HepG2 (cell line): ENCODE results near the gene ZNF425. TPM values are rescaled to one million over a fixed set of nuclear protein-coding genes. Genes with fewer than 3 reads are reported as not detected.
A peak's percentile ranks its signal among the peaks of the same experiment; 100 is the strongest.

Experiments used
- AGO1 ChIP-seq: fragments of 200-400 bp; formaldehyde crosslinking; IDR thresholded peaks from 2 replicates; pipeline ENCODE4 v1.6.1; 2017; ENCODE audit warnings: mild to moderate bottlenecking, low read depth, low read length, moderate library complexity; ENCODE audit not compliant: poor library complexity, severe bottlenecking
- ARID5B ChIP-seq: IDR thresholded peaks from 2 replicates; pipeline ENCODE4 v1.4.0; 2020; ENCODE audit warnings: mild to moderate bottlenecking, missing genetic modification reagents
- HES4 ChIP-seq: sonication (generic); formaldehyde crosslinking; IDR thresholded peaks from 2 replicates; pipeline ENCODE4 v1.9.0; 2021; ENCODE audit warnings: mild to moderate bottlenecking, missing genetic modification reagents, borderline replicate concordance
- HNF1A ChIP-seq, 2 experiments: sonication (generic) in 1 of 2; formaldehyde crosslinking in 1 of 2; IDR thresholded peaks; 2 replicates each; pipeline versions ENCODE4 v1.4.0 to v1.6.1; 2016 to 2020; ENCODE audit warnings: borderline replicate concordance in 1 of 2, low read depth in 1 of 2, mild to moderate bottlenecking in 1 of 2, missing genetic modification reagents in 1 of 2
- KMT2B ChIP-seq: IDR thresholded peaks from 2 replicates; pipeline ENCODE4 v1.6.1; 2016; ENCODE audit warnings: missing genetic modification reagents, missing compliant biosample characterization
- PHF20 ChIP-seq: sonication (generic); formaldehyde crosslinking; IDR thresholded peaks from 2 replicates; pipeline ENCODE4 v1.5.0; 2020; ENCODE audit warnings: mild to moderate bottlenecking, missing genetic modification reagents
- RBFOX2 ChIP-seq: fragments of 200-400 bp; formaldehyde crosslinking; IDR thresholded peaks from 2 replicates; pipeline ENCODE4 v1.6.1; 2017; ENCODE audit warnings: low read depth, mild to moderate bottlenecking, low read length
- SETDB1 ChIP-seq: sonication (generic); formaldehyde crosslinking; IDR thresholded peaks from 2 replicates; pipeline ENCODE4 v1.5.1; 2020; ENCODE audit warnings: missing genetic modification reagents, mild to moderate bottlenecking, borderline replicate concordance
- SIX1 ChIP-seq: sonication (generic); formaldehyde crosslinking; IDR thresholded peaks from 2 replicates; pipeline ENCODE4 v1.4.0; 2020; ENCODE audit warnings: missing genetic modification reagents, borderline replicate concordance
- SMAD1 ChIP-seq: sonication (generic); formaldehyde crosslinking; IDR thresholded peaks from 2 replicates; pipeline ENCODE4 v1.4.0; 2020; ENCODE audit warnings: missing genetic modification reagents, low read depth, mild to moderate bottlenecking, borderline replicate concordance
- YEATS2 ChIP-seq: sonication (generic); formaldehyde crosslinking; IDR thresholded peaks from 2 replicates; pipeline ENCODE4 v1.4.0; 2020; ENCODE audit warnings: missing genetic modification reagents, borderline replicate concordance
- ZBTB1 ChIP-seq: sonication (generic); formaldehyde crosslinking; IDR thresholded peaks from 2 replicates; pipeline ENCODE4 v1.4.0; 2020; ENCODE audit warnings: missing genetic modification reagents, borderline replicate concordance
- ZBTB43 ChIP-seq: sonication (generic); formaldehyde crosslinking; conservative IDR thresholded peaks from 2 replicates; pipeline ENCODE4 v1.4.0; 2020; ENCODE audit warnings: missing genetic modification reagents
- ZFP36L1 ChIP-seq: sonication (generic); formaldehyde crosslinking; IDR thresholded peaks from 2 replicates; pipeline ENCODE4 v1.8.0; 2022; ENCODE audit warnings: mild to moderate bottlenecking, missing genetic modification reagents, moderate library complexity
- ZMYM3 ChIP-seq: sonication (generic); formaldehyde crosslinking; IDR thresholded peaks from 2 replicates; pipeline ENCODE4 v1.5.1; 2020; ENCODE audit warnings: mild to moderate bottlenecking, missing genetic modification reagents
- ZNF12 ChIP-seq: sonication (generic); formaldehyde crosslinking; IDR thresholded peaks from 2 replicates; pipeline ENCODE4 v1.5.0; 2020; ENCODE audit warnings: missing genetic modification reagents
- ZNF530 ChIP-seq: sonication (generic); formaldehyde crosslinking; IDR thresholded peaks from 2 replicates; pipeline ENCODE4 v1.5.0; 2020; ENCODE audit warnings: low read depth, mild to moderate bottlenecking, missing genetic modification reagents
- ZNF550 ChIP-seq: sonication (generic); formaldehyde crosslinking; IDR thresholded peaks from 2 replicates; pipeline ENCODE4 v1.4.0; 2020; ENCODE audit warnings: mild to moderate bottlenecking, missing genetic modification reagents, borderline replicate concordance
- ZNF644 ChIP-seq: IDR thresholded peaks from 2 replicates; pipeline ENCODE4 v1.6.1; 2016; ENCODE audit warnings: low read depth
- polyA plus RNA-seq, 8 experiments: library from polyadenylated mRNA; depleted of rRNA in 3 of 8; stranded (reverse) in 7 of 8; unstranded in 1 of 8; fragments of >200 nt; fragmentation: Illumina TruSeq in 4 of 8; extraction: Trizol in 4 of 8; gene quantifications; 2 replicates each; pipeline versions ENCODE4 v1.2.1 to v1.2.3, GENCODE V29; 2011 to 2016; ENCODE audit warnings: low read depth in 4 of 8, missing spikeins in 1 of 8, mixed read lengths in 1 of 8; ENCODE audit not compliant: insufficient read depth in 1 of 8
- total RNA-seq, 5 experiments: library from RNA; depleted of rRNA; stranded (reverse); fragments of >200 nt; fragmentation: Illumina TruSeq; extraction: Trizol; gene quantifications; 2 replicates each; pipeline ENCODE4 v1.2.3, GENCODE V29; 2016; ENCODE audit warnings: low read depth in 1 of 5

Gene ZNF425
- total and polyA plus RNA-seq, 2 of the 13 experiments (the other 11 are each of a cell fraction or from before 2014, with no cell fraction given), result 0.51 to 1.1 TPM

- TF ChIP-seq ARID5B, result no peak; the same call in 1 of the 2 replicates
- peak; percentile 48 for TF ChIP-seq RBFOX2
- no peak for TF ChIP-seq ZNF550
- no peak for TF ChIP-seq ZBTB43 (CRISPR knock-in tag)
- TF ChIP-seq SIX1 (CRISPR knock-in tag), result no peak
- no peak for TF ChIP-seq ZBTB1 (CRISPR knock-in tag)
- TF ChIP-seq YEATS2 (CRISPR knock-in tag), result no peak
- TF ChIP-seq SETDB1, result no peak
- no peak; the same call in 1 of the 2 replicates for TF ChIP-seq KMT2B
- no peak for TF ChIP-seq ZNF12
- TF ChIP-seq HNF1A (IDR thresholded peaks at IDR 0.05; ENCODE audit: low read depth), result no peak
- no peak for TF ChIP-seq HNF1A (CRISPR knock-in tag; IDR thresholded peaks at IDR 0.05; ENCODE audit: borderline replicate concordance)
- TF ChIP-seq ZNF644 (CRISPR knock-in tag), result no peak
- no peak for TF ChIP-seq ZMYM3 (CRISPR knock-in tag)
- no peak for TF ChIP-seq AGO1
- TF ChIP-seq PHF20 (CRISPR knock-in tag), result no peak
- TF ChIP-seq ZNF530 (CRISPR knock-in tag), result no peak
- TF ChIP-seq HES4 (CRISPR knock-in tag), result no peak
- no peak for TF ChIP-seq SMAD1 (CRISPR knock-in tag)
- TF ChIP-seq ZFP36L1 (CRISPR knock-in tag), result no peak
Observed at GRCh38 chr7:149147752-149148653, 21.9 kb upstream of the ZNF425 start (continued).
